ENCODE results near the gene PWWP2B. TPM values are rescaled to one million over a fixed set of nuclear protein-coding genes. Genes with fewer than 3 reads are reported as not detected.

The PWWP2B gene
- total RNA-seq (2014; rRNA removed): 8.2 and 8.5 TPM in 2 replicates
- polyA plus RNA-seq (2012): 4.2 TPM

DNA sequence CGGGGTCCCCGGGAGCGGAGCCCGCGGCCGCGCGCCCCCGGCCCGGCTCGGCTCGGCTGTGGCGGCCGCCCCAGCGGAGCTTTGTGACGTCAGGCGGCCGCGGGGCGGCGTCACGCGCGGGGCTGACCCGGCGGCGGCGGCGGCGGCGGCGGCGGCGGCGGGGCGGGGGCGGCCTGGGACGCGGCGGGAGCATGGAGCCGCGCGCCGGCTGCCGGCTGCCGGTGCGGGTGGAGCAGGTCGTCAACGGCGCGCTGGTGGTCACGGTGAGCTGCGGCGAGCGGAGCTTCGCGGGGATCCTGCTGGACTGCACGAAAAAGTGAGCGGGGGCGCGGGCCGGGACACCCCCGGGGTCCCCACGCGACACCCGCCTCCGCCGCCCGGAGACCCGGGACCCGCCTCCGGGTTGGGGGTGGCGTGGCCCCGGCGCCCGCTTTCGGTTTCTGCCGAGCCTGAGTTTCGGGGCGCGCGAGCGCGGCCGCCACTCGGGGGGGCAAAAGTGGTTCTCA is at the start of gene PWWP2B:
TSS of gene PWWP2B (plus strand) at position 165 of the 506 bp plus-strand sequence. CDS start at position 192, 27 bp downstream.
- no peak for DNase-seq (ENCODE audit: low read depth)

DNA sequence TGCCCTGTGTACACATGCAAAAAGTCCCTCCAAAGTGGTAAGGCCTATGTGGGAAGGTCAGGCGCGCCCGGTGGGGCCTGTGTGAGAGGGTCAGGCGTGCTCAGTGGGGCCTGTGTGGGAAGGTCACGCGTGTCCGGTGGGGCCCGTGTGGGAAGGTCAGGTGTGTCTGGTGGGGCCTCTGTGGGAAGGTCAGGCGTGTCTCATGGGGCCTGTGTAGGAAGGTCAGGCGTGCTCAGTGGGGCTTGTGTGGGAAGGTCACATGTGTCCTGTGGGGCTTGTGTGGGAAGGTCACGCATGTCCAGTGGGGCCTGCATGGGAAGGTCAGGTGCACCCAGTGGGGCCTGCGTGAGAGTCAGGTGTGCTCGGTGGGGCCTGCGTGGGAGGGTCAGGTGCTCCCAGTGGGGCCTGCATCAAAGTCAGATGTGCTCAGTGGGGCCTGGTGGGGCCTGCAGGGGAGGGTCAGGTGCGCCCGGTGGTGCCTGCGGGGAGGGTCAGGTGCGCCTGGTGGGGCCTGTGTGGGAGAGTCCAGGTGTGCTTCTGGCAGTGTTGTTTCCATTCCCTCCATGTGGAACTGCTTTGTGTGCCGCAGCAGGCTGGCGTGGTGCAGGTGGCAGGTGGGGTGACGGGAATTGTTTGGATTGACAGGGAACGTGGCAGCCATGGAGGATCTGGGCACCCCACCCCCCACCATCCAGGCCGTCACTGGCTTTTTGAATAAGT is 49.6 kb upstream of the PWWP2B start:
- no peak for DNase-seq (ENCODE audit: low read depth)

DNA sequence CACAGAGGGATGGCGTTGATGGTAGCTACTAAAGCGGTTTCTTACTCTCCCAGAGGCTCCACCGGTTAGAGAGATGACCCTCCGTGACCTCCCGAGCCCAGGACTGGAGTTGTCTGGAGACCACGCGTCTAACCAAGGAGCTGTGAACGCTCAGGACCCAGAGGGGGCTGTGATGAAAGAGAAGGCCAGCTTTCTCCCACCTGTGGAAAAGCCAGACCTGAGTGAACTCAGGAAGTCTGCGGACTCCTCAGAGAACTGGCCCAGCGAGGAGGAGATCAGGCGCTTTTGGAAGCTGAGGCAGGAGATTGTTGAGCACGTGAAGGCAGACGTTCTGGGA is 49.1 kb upstream of the PWWP2B start:
- DNase-seq (ENCODE audit: low read depth): no peak

DNA sequence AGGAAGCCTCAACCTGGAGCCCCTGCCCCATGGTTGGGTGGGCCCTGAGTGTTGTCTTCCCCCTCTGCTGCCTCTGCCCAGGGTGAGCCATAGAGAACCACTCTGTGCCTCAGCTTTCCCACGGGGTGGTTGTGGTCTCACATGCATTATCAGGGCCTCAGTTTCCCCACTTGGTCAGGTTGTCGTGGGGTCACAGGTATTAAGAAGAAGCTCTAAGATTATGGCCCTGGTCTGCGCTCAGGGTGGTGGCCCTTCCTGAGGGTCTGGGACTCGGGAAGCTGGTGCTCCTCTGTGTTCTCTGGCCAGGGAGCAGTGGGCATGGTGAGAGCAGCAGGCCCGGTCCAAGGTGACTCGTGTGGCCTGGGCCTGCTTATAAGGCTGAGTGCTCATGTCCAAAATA is 47.2 kb upstream of the PWWP2B start:
- no peak for DNase-seq (ENCODE audit: low read depth)

DNA sequence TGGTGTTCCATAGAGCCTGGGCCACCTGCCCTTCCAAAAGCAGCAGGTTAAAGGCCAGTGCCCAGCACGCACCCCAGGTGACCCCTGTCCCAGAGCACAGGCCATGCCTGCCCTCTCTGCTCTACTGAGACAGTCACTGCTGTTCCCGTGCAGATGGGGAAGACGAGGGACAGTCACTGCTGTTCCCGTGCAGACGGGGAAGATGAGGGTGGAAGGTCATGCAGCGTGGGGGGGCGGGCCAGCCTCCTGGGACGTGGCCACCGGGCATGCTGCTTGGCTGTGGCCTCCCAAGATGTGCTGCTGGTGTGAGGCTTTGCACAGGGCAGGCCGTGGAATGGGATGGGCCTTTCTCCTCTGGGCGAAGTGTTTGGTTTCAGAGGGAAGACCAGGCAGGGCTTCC is 46.6 kb upstream of the PWWP2B start:
- DNase-seq (ENCODE audit: low read depth): no peak

DNA sequence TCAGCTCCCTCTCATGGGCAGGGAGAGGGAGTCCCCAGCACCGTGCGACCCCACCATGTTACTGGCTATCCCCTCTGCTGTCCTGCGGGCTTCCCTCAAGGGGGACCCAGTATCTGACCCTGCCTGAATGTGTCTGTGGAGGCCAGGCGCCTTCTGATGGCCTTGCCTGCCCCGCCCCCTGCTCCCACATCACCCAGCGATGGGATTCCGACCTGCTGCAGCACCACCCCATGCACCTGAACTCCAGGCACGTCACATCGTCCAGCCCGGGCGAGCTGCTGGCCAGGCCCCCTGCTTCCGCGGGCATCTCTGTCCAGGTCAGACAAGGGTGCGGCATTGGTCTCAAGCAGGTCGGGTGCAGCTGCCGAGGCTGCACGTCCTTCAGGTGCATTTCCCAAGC is 46.1 kb upstream of the PWWP2B start:
- no peak for DNase-seq (ENCODE audit: low read depth)

DNA sequence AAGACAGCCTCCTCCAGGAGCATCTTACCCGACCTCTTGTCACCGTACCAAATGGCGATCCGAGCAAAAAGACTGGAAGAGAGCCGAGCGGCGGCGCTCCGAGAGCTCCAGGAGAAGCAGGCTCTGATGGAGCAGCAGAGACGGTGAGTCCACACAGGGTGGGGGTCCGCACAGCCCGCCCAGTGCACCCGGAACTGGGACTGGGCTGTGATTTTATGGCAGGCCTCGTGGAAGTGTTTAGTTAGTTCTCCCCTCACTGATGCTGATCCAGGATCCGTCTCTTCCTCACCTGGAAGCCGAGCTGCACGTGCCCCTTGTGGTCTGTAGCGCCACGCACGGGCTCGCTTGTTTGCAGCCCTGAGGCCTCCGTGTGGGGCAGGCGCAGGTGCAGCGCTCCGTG is 45.4 kb upstream of the PWWP2B start:
- no peak for DNase-seq (ENCODE audit: low read depth)

DNA sequence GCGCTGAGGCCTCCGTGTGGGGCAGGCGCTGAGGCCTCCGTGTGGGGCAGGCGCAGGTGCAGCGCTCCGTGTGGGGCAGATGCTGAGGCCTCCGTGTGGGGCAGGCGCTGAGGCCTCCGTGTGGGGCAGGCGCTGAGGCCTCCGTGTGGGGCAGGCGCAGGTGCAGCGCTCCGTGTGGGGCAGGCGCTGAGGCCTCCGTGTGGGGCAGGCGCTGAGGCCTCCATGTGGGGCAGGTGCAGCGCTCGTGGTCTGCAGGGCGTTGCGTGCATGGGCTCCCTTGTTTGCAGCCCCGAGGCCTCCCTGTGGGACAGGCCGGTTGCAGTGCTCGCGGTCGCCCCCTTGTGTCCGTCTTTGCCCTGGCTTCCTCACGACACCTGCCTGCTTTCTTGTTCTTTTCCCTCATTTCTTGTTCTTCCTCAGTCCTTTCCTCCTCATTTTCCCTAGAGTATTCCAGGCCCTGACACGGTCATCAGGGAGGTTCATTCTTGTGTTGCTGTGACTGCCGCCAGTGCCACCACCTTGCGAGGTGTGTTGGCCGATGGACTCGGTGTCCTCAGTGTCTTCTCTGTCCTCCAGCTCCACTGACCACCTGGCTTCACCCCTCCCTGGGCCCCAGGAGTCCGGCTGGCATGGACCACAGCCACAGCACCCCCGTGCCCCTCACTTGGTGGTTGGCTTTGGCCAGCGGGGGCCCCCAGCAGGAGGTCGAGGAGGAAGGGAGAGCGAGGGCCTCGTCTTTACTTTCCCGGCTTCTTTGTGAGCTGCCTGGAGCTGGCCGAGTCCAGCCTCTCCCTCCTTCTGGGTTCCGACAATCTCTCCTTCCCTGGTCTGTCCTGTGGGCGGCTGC is 44.3 kb upstream of the PWWP2B start:
- peak; percentile 20 for DNase-seq (ENCODE audit: low read depth)

DNA sequence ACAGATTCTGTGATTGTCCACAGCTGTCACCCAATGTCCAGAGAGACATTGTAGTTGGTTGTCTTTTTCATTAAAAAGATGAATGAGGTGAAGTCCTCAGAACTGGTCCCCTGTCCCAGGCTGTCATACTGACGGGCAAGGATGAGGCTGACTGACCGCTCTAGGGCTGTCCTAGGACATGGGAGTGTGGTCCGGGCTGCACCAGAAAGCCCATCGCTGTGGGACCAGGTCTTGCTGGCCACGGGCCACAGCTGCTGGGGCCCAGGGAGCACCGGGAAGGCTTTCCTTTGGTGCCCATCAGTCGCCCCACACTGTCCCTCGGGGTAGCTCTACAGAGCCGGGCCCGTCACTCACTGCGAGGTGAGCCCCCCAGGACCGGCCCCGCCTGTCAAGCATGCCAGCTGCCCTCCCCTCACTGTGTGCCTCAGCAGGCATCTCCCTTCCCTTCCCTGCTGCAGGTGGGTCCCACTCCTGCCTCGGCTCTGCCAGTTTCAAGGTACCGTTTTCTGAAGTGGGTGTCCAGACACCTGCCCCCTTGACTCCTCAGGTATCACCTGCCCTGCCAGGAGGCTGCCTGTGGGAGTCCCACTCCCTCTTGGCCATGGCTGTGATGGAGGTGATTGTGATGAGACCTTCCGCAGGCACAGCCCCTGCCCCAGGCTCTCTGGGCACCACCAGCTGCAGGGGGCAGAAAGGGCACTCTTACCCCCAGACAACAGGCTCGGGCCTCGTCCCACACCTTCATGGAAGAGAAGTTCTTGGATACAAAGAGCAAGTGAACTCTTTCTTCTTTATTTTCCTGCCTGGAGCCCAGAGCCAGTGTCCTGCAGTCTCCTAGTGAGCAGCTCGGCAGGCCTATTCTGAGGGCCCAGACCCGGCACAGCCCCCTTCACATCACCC is 43.3 kb upstream of the PWWP2B start:
- no peak for DNase-seq (ENCODE audit: low read depth)

DNA sequence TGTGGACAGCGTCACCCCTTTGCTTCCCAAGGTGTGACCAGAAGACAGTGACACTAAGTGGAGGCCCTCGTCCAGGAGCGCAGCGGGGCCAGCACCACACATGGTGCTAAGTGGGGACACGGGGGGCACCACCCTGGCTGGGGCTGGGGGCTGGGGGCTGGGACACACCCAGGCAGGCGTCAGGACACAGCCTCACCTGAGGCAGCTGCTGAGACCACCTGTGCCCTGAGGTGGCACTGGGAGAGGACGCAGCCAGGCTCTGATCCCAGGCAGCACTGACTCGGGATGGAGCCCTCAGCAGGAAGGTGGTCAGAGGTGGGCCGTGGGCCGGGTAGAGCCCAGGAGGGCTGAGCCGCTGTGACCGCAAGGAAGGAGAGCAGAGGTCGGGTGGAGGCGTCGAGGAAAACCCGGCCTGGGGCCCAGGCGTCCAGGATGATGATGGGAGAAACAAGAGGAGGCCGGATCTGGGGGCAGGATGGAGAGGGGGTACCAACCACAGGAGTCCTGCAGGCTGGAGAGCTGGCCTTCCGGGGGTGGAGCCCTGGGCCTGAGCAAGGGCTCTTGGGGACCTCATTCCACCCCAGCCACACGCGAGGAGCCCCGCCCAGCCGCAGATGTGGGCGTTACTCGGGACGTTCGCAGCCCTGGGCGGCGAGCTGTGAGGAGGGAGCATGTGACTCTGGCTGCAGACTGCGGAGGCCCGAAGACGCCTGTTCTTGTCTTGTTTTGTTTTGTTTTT is 42.5 kb upstream of the PWWP2B start:
- DNase-seq (ENCODE audit: low read depth): no peak

DNA sequence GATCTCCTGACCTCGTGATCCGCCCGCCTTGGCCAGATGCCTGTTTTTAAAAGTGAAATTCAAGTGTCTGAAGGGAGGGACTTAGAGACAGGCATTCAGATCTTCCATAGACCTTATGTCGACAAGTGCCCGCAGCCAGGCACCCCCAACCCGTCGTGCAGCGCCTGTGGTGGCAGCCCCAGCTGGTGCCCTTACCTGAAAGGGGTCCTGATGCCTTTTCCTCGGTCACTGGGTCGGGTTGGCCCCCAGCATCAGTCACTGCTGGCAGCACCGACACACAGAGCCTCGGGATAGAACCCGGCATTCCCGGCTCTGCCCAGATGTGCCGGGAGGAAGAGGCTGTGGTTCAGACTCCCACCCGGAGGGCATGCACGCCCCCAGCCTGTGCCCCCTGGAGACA is 41.7 kb upstream of the PWWP2B start:
- DNase-seq (ENCODE audit: low read depth): no peak

DNA sequence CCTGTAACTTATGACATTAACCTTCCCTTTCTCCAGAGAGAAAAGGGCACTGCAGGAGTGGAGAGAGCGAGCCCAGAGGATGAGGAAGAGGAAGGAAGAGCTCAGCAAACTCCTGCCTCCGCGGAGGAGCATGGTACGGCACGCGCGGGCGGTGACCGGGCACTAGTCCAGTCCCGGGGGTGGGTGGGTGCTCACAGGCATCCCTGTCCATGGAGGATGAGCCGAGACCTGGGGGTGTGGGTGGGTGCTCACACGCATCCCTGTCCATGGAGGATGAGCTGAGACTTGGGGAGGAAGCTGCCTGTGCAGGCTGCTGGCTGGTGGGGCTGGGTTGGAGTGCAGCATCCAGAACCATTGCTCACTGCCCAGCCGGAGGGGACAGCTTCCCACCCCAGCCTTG is 41.2 kb upstream of the PWWP2B start:
- no peak for DNase-seq (ENCODE audit: low read depth)

DNA sequence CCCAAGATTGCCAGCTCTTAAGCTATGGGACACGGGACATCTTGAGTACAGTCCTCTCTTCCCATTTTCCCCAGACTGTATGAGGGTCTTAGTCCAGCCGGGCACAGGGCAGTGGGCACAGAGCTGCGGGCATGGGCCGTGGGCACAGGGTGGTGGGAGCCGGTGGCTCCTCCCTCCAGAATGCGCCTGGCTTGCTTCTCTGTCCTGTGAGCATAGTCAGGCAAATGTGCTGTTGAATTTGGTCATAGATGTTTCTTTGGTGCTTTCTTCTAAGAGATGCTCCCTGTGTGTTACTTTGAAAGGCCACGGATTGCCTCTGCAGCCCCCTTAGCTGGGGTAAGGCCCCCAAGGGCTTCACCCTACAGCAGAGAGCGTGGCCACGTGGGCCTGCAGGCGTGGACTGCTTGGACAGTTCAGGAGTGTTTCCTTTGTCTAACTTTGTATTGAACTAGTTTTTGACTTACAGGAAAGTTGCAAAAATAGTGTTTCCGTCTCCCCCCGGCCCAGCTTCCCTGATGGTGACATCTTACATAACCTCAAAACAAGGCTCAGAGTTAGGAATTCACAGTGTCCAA is 40.3 kb upstream of the PWWP2B start:
- DNase-seq (ENCODE audit: low read depth): no peak

DNA sequence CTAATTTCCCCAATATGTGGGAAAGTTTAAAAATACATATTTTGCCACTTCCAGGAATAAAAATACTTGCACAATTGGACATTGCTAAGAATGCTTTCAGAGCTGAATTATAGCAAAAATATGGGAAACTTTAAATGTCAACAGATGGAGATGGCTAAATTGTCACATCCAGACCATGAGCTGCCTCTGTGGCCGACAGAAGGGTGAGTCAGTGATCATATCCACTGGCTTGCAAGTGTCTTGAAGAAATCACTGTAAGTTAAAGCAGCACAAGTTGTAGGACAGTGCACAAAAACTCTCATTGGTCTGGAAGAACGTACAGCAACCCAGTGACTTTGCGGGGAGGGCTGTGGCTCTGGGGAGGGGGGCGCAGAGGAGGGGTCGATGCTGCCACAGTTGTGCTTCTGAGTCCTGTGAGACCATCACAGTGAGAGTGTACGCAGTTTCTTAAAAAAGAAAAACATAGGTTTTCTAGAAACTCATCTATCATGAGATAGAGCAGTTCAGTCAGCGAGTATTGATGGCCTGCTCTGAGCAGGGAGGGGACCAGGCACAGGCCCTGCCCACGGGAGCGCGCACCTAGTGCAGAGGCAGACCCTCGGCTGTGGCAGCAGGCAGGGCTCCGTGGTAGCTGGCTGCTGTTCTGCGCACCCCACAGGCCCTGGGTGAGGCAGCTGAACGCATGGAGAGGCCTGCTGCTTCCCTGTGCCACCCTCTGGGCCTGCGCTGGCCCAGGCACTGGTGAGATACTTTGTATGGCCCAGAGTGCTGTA is 39.5 kb upstream of the PWWP2B start:
- DNase-seq (ENCODE audit: low read depth): no peak

DNA sequence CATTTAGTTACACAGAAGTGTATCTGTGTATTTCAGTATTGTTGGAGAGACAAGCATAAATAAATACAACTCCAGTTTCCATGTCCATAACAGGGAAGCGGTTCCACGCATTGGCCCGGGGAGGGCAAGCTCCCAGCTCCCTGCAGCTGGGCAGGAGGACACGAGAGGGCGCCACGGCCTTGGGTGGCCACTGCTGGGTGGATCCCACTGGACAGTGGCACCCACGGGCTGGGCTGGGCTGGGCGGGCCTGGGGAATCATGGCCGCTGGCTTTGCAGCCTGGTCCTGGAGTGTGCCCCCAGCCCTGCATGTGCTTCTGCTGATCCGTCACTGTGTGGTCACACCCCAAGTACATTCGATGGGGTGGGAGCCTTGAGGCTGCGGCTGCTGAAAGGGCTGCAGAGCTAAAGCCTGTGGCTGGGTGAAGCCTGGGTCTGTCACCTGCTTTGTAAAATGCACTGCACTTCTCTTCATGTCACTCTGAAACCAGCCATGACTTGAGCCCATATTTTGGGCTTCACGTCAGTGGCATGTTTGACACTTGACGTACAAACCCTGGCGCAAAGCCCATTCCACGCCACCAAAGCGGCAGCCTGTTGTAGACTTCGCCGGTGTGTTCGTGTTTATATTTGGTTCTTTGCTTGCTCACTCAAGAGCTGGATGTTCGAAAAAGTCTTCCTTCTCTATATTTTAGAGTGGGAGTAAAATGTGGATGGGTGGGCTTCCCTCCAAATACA is 37.5 kb upstream of the PWWP2B start:
- no peak for DNase-seq (ENCODE audit: low read depth)

DNA sequence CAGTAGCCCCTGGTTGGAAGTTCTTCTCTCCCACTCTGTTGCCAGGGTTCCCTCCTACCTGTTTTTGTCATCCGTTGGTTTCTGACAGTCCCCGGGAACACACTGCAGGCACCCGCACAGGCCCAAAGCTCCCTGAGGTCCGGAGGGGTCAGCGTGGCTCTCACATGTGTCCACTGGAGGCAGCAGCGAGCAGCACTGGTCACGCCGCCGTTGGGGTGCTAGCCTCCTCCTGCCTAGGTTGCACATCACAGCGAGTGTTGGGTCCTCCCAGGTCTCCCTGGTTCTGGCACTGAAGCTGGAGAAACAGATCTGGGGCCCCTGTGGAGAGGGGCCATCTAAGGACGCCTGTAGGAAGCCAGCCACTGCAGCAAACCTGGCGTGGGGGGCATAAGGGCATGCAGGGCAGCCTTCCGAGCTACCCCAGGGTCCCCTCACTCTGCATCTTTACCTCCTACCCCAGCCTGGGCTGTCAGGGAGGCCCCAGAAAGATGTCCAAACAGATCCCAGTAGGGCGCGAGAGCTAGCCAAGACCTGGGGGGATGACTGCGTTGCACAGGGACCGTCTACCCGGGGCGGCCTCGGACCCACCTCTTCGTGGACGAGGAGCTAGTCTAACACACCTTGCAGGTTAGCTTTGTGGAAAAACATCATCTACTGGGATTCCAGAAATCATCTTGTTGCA is 36.1 kb upstream of the PWWP2B start:
- no peak for DNase-seq (ENCODE audit: low read depth)

DNA sequence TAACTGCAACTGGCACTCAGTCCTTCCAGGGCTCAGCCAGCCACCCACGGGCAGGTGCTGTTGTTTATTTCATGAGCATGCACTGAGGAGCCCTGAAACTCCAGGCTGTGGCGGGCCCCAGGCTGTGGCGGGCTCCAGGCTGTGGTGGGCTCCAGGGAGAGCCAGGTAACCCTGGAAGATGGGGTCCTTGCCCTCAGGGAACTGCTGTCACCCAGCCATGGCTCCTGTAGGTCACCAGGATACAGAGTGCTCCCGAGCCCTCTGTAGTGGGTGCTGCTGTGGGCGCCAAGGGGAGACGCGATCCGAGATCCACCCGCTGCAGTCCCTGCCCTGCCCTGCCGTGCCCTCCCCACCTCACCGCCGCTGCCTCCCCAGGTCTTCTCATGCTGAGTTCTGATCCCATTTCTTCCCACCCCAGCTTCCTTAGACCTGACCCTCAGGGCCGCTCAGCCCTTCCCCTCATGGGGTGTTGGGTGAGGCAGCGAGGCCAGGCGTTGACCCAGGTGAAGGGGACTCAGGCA is 35.4 kb upstream of the PWWP2B start:
- DNase-seq (ENCODE audit: low read depth): no peak

DNA sequence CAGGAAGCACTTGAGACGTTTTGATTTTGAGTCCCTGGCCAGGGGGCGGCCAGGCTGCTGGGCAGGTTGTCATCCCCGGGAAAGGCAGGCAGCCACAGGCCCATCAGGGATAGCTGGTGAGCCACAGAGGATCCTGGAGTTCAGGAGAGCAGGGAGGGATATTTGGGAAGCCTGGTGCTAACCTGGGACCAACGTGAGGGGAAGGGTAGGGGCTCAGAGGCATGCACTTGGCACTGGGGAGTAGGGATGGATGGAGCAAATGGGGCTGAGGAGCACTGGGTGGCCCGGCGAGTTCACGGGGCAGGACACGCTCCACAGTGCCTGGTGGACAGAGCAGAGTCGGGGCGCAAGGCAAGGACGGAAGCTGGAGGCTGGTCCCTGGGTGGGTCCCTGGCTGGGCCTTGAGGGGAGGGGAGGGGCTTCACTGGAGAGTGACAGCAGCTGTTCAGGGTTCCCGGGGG is 34.8 kb upstream of the PWWP2B start:
- DNase-seq (ENCODE audit: low read depth): no peak
